Stomach smooth muscle (tissue), 2 donors: ENCODE measurements around the gene CIT.

Source experiments
- H3K27ac ChIP-seq: one replicate; pipeline ENCODE4 v1.7.0; 2013; ENCODE audit warnings: mild to moderate bottlenecking, low read length, inconsistent platforms
- H3K27me3 ChIP-seq, 2 donors: one replicate each; pipeline ENCODE4 v1.7.0; 2013; ENCODE audit warnings: low read length in 2 of 2; ENCODE audit not compliant: insufficient read depth in 2 of 2, control insufficient read depth in 1 of 2
- H3K36me3 ChIP-seq, 2 donors: one replicate each; pipeline ENCODE4 v1.7.0; 2013; ENCODE audit warnings: low read length in 2 of 2; ENCODE audit not compliant: control insufficient read depth in 2 of 2, insufficient read depth in 2 of 2
- H3K4me1 ChIP-seq: one replicate; pipeline ENCODE4 v1.7.0; 2013; ENCODE audit warnings: low read length; ENCODE audit not compliant: control insufficient read depth, insufficient read depth
- H3K4me3 ChIP-seq, 2 donors: one replicate each; pipeline ENCODE4 v1.7.0; 2013; ENCODE audit warnings: low read length in 2 of 2
- H3K9ac ChIP-seq, 2 donors: one replicate each; pipeline ENCODE4 v1.7.0; 2013; ENCODE audit warnings: low read length in 2 of 2, mild to moderate bottlenecking in 1 of 2
- H3K9me3 ChIP-seq, 2 donors: one replicate each; pipeline ENCODE4 v1.7.0; 2013; ENCODE audit warnings: low read length in 2 of 2; ENCODE audit not compliant: control insufficient read depth in 2 of 2
- donor health status: healthy.
- donor health status: Pancreatic carcinoma.

Gene CIT

DNA sequence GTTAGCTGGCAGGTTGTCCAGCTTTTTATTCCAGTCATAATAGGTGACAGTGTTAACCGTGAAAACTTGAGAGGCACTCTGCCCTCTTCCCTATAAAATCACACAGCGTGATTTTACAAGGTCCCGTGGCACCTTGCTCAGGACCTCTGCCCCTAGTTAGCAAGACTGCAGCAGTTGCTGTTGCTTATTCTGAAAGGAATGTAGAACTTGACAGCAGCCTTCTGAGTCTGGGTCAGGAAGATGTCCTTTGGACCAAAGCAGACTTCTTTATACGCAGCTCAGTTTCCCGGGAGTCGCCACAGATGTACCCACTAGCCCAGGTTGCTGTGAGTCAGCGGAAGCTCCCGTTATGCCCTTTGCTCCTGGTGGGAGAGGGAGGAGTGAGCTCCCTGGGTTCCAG is 196.0 kb downstream of the CIT start:
- H3K4me3 ChIP-seq = no peak overlapping the region
- no peaks in the 10 kb centered on the region for H3K9me3 ChIP-seq
- H3K4me1 ChIP-seq = peaks cover 2% of the 10 kb centered on the region
- H3K27me3 ChIP-seq = no peaks in the 10 kb centered on the region
- H3K36me3 ChIP-seq = peaks cover 48 to 50% of the 10 kb centered on the region in 2 donors
- no peak overlapping the region for H3K9ac ChIP-seq
- H3K27ac ChIP-seq = no peak overlapping the region

DNA sequence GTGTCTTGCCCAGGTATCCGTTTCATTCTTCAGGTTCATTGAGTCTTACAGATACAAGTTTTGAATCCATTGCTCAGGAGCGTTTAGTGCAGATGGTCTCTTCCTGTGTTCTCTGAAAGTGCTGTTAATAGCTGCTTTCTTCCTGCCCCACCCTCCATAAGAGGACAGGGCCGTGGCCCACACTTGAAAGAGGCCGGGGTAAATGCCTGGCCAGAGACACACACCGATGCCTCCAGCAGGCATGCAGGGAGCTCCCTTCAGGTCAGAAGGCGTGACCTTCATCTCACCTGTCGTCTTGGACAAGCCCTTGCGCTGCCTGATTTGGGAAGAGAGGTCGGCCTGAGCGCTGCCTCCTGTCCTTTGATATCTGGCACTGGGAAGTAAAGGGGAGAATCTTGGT is 197.6 kb downstream of the CIT start:
- Histone ChIP-seq H3K36me3 (peaks cover 56 to 65% of the 10 kb centered on the region in 2 donors), H3K4me1 (peaks cover 2% of the 10 kb centered on the region), H3K27ac (no peak overlapping the region), H3K4me3 (no peak overlapping the region), H3K9ac (no peak overlapping the region), H3K27me3 (no peaks in the 10 kb centered on the region), H3K9me3 (no peaks in the 10 kb centered on the region)

DNA sequence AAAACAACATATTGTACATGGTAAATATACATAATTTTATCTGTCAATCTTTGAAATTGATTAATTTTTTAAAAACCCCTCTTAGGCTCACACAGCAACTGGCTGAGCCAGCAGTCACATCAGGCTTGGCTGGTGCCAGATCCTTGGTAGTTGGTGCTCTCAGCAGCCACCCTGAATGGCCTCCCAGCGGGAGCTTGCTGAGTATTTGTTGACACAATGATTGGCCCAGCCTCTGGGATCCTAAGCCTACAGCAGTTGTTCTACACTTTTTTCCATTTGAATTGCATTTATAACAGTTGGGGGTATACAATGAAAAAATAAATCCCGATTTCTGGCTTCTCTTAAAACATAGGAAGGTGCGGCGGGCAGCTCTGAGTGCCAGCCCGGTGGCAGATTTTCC is 198.0 kb downstream of the CIT start:
- H3K9me3 ChIP-seq = no peaks in the 10 kb centered on the region
- no peak overlapping the region for H3K27ac ChIP-seq
- H3K4me3 ChIP-seq = no peak overlapping the region
- no peaks in the 10 kb centered on the region for H3K27me3 ChIP-seq
- peaks cover 60 to 69% of the 10 kb centered on the region in 2 donors for H3K36me3 ChIP-seq
- H3K9ac ChIP-seq = no peak overlapping the region
- H3K4me1 ChIP-seq = peaks cover 2% of the 10 kb centered on the region

DNA sequence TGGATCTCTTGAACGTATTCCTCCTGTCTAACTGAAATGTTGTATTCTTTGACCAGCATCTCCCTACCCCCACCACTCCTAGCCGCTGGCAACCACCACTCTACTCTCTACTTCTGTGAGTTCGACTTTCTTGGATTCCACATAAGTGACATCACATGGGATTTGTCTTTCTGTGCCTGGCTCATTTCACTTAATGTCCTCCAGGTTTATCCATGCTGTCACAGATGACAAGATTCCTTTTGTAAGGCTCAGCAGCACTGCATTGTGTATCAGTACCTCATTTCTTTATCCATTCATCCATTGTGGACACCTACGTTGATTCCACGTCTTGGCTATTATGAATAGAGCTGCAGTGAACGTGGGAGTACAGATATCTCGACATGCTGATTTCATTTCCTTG is 198.7 kb downstream of the CIT start:
- Histone ChIP-seq H3K27ac (no peak overlapping the region), H3K36me3 (peaks cover 66 to 75% of the 10 kb centered on the region in 2 donors), H3K27me3 (no peaks in the 10 kb centered on the region), H3K9ac (no peak overlapping the region), H3K4me1 (peaks cover 2% of the 10 kb centered on the region), H3K9me3 (no peaks in the 10 kb centered on the region), H3K4me3 (no peak overlapping the region)

DNA sequence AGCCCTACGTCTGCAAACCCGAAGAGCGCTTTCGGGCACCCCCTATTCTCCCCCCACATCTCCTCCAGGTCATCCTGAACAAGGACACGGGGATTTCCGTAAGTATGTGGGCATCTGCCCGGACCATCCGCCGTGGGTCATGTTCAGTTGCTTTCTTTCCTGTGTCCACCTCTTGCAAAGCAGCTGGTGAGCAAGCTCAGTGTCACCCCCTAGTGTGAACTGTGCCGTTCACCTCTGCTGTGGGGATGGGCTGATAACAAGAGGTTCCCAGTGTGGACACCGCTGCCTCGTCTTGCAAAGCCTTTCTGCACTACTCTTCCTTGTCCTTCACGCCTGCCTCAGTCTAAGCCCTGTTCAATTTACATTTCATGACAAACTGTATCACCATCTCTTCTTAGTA is 200.5 kb downstream of the CIT start:
- peak overlapping the region in 1 of 2 donors; percentile 21 for H3K9ac ChIP-seq
- no peaks in the 10 kb centered on the region for H3K9me3 ChIP-seq
- no peak overlapping the region for H3K4me3 ChIP-seq
- H3K4me1 ChIP-seq = peaks cover 2% of the 10 kb centered on the region
- H3K27ac ChIP-seq = no peak overlapping the region
- H3K36me3 ChIP-seq = peaks cover 64 to 89% of the 10 kb centered on the region in 2 donors
- H3K27me3 ChIP-seq = no peaks in the 10 kb centered on the region

DNA sequence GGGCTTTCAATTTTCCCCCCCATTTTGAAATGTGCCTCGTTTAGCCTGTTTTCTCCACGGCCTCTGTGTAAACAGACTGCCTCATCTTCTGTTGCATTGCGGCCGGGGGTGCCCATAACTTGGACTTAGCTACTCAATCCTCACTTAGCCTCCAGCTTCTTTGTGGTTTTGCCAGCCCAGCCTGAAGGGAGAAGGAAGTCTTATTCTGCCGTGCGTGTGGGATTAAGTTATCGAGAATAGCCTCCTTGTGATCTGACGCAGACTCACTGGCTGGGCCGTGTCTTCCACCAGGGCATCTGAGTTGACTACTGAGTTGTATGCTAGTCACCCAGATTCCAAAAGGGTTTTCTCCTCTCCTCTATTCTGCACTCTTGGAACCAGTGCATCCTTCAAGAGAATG is 201.1 kb downstream of the CIT start:
- H3K27me3 ChIP-seq = no peaks in the 10 kb centered on the region
- H3K9ac ChIP-seq = peak overlapping the region in 1 of 2 donors; percentile 21
- peaks cover 2% of the 10 kb centered on the region for H3K4me1 ChIP-seq
- H3K27ac ChIP-seq = no peak overlapping the region
- H3K9me3 ChIP-seq = no peaks in the 10 kb centered on the region
- H3K36me3 ChIP-seq = peaks cover 60 to 86% of the 10 kb centered on the region in 2 donors
- H3K4me3 ChIP-seq = no peak overlapping the region

DNA sequence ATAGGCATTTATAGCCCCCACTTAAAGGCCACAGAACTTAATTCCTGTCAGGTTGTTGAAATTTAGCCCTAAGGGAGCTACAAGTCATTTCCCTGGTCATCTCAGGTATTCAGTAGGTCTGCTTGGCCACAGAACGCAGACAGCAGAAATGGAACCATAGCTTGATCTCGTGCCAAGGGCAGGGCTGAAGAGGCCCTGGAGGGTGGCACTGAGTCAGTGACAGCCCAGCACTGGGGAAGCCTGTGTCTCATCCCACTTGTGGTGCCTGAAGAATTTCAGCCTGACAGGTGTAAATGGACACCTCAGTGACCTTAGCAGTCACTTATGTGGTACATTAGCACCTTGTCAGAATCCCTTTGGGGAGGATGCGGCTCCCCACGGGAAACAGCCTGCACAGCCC is 202.6 kb downstream of the CIT start:
- H3K36me3 ChIP-seq = peaks cover 53 to 74% of the 10 kb centered on the region in 2 donors

DNA sequence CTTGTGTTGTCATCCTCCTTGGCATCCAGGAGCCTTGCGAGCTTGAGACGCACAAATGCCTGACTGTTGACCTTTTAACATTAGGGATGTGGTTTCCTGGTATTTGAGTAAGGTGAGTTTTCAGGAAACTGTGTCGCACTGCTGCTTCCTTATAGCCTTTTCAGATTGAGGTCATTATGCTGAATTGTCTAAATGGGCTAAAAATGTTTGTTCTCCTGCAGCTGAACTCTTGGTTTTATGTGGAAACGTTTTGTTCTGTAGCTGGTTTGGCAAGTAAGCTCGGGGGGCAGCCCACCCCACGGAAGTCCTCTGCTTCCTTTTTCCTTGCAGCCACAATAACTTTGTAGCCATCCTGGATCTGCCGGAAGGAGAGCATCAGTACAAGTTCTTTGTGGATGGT is 203.5 kb downstream of the CIT start:
- H3K9ac ChIP-seq = no peak overlapping the region
- H3K4me1 ChIP-seq = no peaks in the 10 kb centered on the region
- H3K36me3 ChIP-seq = peaks cover 46 to 66% of the 10 kb centered on the region in 2 donors

More for the DNA sequence above, 202.6 kb downstream of the CIT start:
- no peaks in the 10 kb centered on the region for H3K9me3 ChIP-seq
- H3K4me3 ChIP-seq = no peak overlapping the region
- H3K4me1 ChIP-seq = no peaks in the 10 kb centered on the region
- H3K27ac ChIP-seq = peak overlapping the region; percentile 18
- H3K9ac ChIP-seq = no peak overlapping the region
- no peaks in the 10 kb centered on the region for H3K27me3 ChIP-seq

DNA sequence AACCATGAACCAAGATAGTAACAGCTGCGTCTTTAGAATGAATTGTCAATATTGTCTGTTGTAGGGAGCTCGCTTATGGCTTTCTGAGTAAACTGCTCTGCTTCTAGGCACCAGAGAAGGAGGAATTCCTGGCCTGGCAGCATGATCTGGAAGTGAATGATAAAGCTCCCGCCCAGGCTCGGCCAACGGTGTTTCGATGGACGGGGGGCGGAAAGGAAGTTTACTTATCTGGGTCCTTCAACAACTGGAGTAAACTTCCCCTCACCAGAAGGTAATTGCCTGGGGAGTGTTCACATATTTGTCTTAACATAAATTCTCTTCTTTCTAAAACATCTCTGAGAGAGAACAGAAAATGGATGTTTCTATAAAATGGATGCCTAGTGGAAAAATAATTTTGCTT is 204.9 kb downstream of the CIT start:
- Histone ChIP-seq H3K27ac (no peak overlapping the region), H3K9me3 (no peaks in the 10 kb centered on the region), H3K27me3 (no peaks in the 10 kb centered on the region), H3K4me1 (no peaks in the 10 kb centered on the region), H3K4me3 (no peak overlapping the region), H3K9ac (no peak overlapping the region), H3K36me3 (peaks cover 35 to 54% of the 10 kb centered on the region in 2 donors)

More for the DNA sequence above, 203.5 kb downstream of the CIT start:
- H3K4me3 ChIP-seq = no peak overlapping the region
- peak overlapping the region; percentile 18 for H3K27ac ChIP-seq
- H3K9me3 ChIP-seq = no peaks in the 10 kb centered on the region
- no peaks in the 10 kb centered on the region for H3K27me3 ChIP-seq

DNA sequence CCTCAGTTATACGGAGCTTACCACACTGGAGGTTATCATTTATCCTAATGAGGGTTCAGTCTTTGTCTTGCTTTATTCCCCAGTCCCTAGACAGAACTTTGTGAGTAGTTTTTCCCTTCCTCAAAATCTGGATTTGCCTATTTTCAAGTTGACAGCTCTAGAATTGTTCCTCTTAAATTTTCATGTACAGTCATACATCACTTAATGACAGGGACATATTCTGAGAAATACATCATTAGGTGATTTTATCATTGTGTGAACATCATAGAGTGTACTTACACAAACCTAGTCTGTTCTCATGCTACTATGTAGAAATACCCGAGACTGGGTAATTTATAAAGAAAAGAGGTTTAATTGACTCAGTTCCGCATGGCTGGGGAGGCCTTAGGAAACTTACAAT is 206.1 kb downstream of the CIT start:
- no peak overlapping the region for H3K27ac ChIP-seq
- H3K27me3 ChIP-seq = no peaks in the 10 kb centered on the region
- no peaks in the 10 kb centered on the region for H3K4me1 ChIP-seq
- H3K4me3 ChIP-seq = no peak overlapping the region
- no peaks in the 10 kb centered on the region for H3K9me3 ChIP-seq
- H3K9ac ChIP-seq = no peak overlapping the region
- H3K36me3 ChIP-seq = peaks cover 23 to 43% of the 10 kb centered on the region in 2 donors

DNA sequence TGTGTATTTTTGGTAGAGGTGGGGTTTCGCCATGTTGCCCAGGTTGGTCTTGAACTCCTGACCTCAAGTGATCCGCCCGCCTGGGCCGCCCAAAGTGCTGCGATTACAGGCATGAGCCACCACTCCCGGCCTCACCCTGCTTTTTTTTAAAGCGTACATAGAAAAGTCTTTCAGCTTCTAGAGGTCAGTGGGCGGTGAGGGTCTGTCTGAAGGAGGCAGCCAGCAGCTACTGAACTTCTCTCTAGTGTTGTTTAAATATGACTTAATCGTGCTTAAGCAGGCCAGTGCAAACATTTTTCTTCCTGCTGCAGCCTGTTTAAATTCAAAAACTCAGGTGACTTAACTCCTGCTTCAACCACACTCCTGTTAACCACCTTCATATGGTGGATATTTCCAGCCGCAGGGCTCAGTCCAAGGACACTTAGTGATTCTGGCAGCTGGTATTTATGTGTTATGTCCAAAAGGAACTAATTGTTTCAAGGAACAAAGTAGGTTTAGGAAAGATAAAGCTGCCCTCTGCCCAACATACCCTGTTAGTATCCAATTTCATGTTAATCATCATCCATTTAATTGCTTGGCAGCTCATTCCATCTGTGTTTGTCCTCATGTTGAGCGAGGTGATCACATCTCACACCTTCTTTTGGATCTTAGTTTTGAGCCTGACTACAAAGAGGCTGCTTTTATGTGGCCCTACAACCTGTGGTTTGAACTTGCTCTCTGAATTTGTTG is 207.2 kb downstream of the CIT start:
- no peak overlapping the region for H3K9ac ChIP-seq
- no peak overlapping the region for H3K4me3 ChIP-seq
- H3K36me3 ChIP-seq = peaks cover 20 to 33% of the 10 kb centered on the region in 2 donors
- H3K9me3 ChIP-seq = no peaks in the 10 kb centered on the region
- no peak overlapping the region for H3K27ac ChIP-seq
- H3K4me1 ChIP-seq = no peaks in the 10 kb centered on the region
- no peaks in the 10 kb centered on the region for H3K27me3 ChIP-seq
